ENCODE data around the gene SIX3.

- no peak for TF ChIP-seq GATA3 (IDR thresholded peaks at IDR 0.05; ENCODE audit: low read depth, low read length)
- no peak for TF ChIP-seq GATA2 (IDR thresholded peaks at IDR 0.05; ENCODE audit: low read depth, low read length)
Observed at GRCh38 chr2:44944102-44944951, 2.8 kb downstream of the SIX3 start.
